ENCODE measurements around the gene PDE10A.

PDE10A gene

DNA sequence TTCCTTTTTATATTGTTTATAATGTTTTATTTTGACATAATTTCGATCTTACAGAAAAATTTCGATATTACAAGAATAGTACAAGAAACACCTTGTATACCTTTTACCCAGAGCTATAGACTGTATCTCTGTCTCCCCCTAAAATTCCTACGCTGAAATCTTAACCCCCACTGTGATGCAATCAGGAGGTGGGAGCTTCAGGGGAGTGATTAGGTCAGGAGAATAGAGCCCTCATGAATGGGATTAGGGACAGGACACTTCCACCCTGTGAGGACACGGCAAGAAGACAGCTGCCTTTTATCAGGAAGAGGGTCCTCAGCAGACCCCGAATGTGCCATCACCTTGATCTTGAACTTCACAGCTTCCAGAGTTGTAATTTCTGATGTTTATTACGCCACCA, 204.9 kb downstream of the PDE10A start:
- no peak for DNase-seq

DNA sequence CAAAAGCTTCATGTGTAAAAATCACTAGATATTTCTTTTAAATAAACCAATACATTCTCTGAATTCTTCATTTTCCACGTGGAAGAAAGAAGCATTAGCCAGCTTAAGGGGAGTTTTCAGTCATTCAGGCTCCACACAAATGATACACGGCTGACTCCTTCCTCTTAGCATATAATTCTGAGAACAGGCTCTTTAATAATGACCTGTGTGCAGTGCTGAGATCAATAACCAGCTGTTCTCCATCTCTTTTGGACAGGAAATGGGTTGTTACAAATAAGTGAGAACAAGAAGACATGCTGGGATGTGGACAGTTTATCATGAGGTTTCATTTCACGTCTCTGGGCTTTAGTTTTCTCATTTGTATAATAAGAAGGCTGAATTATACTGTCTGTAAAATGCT, 206.8 kb downstream of the PDE10A start:
- DNase-seq = no peak

DNA sequence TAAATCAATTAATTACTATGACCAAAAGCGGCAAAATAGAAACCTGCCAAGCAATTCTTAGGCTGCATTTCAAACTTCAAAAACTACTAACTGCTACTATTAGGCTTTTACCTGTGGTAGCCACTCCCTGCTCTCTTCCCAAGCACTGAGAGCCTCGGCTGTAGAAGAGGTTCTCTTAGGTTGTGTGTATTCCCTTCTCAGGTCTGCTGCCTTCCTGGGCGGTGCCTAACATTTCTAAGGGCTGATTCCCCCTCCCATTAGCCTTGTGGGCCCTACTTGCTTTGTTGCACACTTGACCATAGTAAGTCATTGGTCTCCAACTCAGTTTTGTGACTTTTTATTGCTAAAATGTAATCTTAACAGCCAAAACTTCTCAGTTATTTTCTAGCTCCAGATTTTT, 207.6 kb downstream of the PDE10A start:
- no peak for DNase-seq

DNA sequence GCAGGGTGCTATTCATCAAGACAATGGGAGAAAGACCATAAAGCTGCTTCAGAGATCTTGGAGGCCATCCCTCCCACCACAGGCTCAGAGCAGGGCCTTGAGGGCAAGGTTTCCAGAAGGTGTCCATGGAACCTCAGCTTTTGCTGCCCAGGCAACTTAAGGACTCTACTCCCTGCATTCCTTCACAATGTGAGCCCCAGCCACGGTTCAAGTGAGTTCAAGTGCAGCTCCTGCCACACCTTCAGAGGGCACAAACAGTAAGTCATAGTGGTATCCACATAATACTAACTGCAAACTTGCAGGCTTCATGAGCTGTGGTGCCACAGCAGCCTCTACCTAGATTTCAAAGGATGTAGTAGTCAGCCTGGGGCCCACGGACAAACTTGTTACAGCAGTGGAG, 209.6 kb downstream of the PDE10A start:
- DNase-seq = no peak

GRCh38 chr6:165451838-165452237, 211.2 kb downstream of the PDE10A start:
- no peak for DNase-seq

GRCh38 chr6:165448210-165448609, 214.8 kb downstream of the PDE10A start:
- DNase-seq = no peak

- no peak for DNase-seq
Observed at GRCh38 chr6:165447141-165447540, 215.9 kb downstream of the PDE10A start.

DNA sequence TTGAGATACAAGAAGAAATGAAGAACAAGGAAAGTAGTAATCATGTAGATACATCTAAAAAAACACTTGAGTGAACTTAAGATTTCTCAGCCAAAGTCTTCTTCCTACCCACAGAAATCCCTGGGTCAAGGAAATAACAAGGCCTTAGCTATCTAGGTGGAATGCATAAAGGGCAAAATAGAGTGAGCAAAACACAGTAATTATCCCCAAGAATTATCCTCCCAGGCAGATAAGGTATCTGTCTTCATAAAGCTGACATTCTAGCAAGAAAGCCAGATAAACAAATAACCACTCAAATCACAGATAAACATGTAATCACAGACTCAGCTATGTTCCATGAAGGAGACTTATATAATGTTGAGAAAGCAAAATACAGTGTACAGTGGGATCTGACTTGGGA, 216.7 kb downstream of the PDE10A start:
- DNase-seq = no peak

GRCh38 chr6:165443462-165443861, 219.6 kb downstream of the PDE10A start:
- DNase-seq = no peak

DNA sequence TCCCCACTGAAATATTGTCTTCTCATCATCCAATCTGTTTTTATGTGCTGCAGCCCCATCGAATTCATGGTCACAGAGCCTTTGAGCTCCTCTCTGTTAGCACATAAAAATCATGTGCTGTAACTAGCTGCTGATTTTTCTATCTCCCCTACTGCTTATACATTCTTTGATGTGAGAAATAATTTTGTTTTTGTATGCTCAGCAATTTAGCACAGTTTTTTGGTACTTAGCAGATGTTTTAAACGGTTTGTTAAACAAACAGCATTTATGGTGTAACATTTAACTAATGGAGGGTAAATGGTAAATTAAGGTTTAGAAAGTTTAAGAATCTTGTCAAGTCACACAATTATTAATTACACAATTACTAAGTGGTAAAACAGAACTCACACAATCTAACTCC, 221.9 kb downstream of the PDE10A start:
- no peak for DNase-seq

GRCh38 chr6:165439928-165440554, 223.0 kb downstream of the PDE10A start:
- no peak for DNase-seq

DNA sequence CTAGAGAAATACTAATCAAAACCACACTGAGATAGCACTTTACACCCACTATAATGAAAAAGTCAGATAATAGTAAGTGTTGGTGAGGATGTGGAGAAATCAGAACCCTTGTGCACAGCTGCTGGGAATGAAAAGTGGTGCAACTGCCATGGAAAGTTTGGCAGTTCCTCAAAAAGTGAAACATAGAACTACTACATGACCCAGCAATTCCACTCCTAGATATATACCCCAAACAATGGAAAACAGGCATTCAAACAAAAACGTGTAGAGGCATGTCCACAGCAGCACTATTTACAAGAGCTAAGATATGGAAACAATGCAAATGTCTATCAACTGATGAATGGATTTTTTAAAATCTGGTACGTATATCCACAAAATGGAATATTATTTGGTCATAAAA, 236.1 kb downstream of the PDE10A start:
- DNase-seq = no peak

DNA sequence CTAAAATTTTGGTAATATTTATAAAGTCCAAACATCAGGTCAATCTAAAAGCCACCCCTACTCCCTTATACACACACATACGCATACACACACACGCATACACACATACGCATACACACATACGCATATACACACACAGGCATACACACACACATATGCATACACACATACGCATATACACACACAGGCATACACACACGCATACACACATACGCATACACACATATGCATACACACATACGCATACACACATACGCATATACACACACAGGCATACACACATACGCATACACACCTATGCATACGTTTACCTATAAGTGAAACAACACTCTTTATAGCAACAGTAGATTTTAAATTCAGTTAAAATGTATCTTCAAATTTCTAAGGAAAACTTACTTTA, 240.8 kb downstream of the PDE10A start:
- DNase-seq = no peak

DNA sequence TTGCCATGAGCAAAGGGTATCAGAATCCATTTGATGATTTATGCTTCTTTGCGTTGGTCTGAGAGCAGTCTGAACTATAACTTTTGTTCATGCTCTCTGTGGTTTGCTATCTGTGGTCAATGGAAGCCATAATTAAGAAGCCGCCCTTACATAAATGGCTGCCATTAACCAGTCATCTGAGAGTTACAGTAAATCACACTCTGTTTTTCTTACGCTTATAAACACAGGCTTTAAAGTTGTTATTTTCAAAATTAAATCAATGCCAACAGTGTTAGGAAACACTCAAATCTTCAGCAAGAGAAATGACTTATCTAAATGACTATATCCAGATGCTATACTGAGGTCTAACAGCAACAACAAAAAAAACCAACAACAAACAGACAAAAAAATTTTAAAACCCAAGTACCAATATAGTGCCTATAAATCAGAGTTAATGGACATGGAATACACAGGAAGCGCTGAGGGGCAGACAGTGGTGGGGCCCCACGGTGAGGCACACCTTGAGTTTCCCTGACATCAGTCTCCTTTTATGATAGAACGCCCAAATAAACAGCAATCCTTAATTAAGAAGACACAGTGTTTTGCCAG, 245.7 kb downstream of the PDE10A start:
- no peak for DNase-seq

GRCh38 chr6:165404697-165405096, 258.3 kb downstream of the PDE10A start:
- DNase-seq = no peak

DNA sequence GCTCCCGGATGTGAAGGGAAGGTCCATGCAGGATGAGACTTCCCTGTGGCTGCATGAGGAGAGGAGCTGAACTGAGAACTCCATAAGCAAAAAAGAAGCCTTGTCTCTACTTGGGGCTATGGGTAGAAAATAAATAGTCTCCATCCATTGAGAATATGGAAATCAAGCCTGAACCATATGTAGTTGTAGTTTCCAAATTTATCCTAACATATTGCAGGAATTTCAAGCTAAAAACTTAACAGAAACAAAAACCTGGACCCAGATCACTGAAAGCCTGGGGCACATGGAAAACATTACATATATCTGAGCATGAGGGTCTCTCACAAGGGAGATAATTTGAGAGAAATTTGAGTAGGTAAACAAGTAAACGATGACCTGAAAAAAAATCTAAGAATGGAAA, 258.7 kb downstream of the PDE10A start:
- DNase-seq = no peak

- DNase-seq = no peak
Observed at GRCh38 chr6:165403006-165403595, 259.9 kb downstream of the PDE10A start.

DNA sequence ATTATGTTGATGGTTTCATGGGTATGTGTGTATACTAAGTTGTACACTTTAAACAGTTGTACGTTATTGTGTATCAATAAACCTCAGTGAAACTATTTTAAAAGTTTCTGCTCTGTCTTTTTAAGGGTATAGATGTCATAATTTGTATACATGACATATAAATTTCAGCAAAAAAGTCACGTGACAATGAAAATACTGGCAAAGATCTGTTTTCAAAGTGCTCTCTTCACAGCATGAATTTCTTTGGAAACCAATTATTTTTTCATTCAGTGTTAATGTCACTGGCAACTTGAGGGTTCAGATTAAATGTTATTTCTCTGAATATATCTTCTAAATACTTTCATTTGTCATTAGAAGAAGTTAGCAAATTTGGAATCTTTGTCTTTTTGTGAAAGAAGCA, 261.9 kb downstream of the PDE10A start:
- DNase-seq = no peak

GRCh38 chr6:165390475-165390874, 272.6 kb downstream of the PDE10A start:
- no peak for DNase-seq

- no peak for DNase-seq
Observed at GRCh38 chr6:165389534-165389933, 273.5 kb downstream of the PDE10A start.

DNA sequence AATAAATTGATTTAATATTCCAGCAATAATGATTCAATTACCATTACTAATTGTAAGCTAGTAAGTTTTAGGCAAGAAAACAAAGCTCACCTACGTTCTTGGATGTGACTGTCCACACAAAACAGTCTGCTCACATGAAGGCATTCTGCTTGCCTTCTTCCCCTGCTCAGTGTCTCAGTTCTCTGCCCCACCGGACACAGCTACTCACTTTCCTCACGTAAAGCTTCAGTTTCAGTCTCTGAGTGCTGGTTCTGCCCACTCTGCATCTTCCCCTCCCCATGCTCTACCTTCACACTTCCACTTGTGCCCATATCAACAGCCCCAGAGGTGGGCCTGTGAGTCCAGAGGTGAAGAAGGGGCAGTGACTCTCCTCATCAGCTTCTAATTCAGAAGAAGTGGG, 279.7 kb downstream of the PDE10A start:
- no peak for DNase-seq

GRCh38 chr6:165376100-165376499, 286.9 kb downstream of the PDE10A start:
- no peak for DNase-seq

DNA sequence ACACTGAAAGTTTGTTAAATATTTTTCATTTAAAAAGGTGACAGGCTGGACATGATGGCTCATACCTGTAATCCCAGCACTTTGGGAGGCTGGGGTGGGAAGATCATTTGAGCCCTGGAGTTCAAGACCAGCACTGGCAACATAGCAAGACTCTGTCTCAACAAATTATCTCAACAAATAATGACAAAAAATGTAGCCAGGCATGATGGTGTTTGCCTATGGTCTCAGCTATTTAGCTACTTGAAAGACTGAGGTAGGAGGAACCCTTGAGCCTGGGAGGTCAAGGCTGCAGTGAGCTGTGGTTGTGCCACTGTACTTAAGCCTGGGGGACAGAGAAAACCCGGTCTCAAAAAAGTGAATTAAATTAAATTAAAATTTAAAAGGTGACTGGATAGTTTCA, 297.7 kb downstream of the PDE10A start:
- DNase-seq = no peak

GRCh38 chr6:165345700-165346099, 317.3 kb downstream of the PDE10A start:
- no peak for DNase-seq

DNA sequence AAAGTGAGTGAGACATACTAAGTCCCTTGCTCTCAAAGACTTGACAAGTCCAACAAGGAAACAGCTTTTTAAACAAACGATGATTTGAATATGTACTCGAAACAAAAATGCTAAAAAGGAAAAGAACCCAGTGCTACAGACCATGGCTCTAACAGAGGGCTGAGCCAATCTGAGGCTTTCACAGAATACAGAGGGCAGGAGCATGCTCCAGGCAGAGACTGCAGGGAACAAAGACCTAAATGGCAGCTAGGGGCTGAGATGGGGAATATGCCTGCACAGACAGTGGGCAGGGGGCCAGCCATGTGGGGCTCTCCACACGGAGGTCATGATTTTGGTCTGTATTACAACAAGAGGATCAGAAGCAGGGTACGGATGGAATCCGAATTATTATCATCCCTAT, 322.5 kb downstream of the PDE10A start:
- no peak for DNase-seq

Data from SIG-M5 (cell line).